Stomach (tissue), 9 donors: ENCODE results near the gene ZNF580. TPM values are rescaled to one million over a fixed set of nuclear protein-coding genes. Genes with fewer than 3 reads are reported as not detected.

Experiments
- DNase-seq, 2 donors: peaks; one replicate each; pipeline versions ENCODE4 v3.0.0 to v3.0.0-alpha.2; 2013 to 2019
- H3K27ac ChIP-seq, 5 donors: fragments of 200-600 bp in 4 of 5; sonication (generic) in 4 of 5; one replicate each; pipeline ENCODE4 v1.5.1; 2013 to 2019; ENCODE audit warnings: mild to moderate bottlenecking in 1 of 5, moderate library complexity in 1 of 5
- H3K27me3 ChIP-seq, 3 donors: fragments of 200-600 bp; sonication (generic); one replicate each; pipeline ENCODE4 v1.5.1; 2017 to 2019; ENCODE audit warnings: mixed run types in 1 of 3
- H3K36me3 ChIP-seq, 4 donors: fragments of 200-600 bp; sonication (generic); 1 replicate in 3 of 4; 2 replicates in 1 of 4; pipeline ENCODE4 v1.5.1; 2016 to 2019
- H3K4me1 ChIP-seq, 4 donors: fragments of 200-600 bp; sonication (generic); one replicate each; pipeline ENCODE4 v1.5.1; 2016 to 2019
- H3K4me3 ChIP-seq, 4 donors: fragments of 200-600 bp; sonication (generic) in 3 of 4; one replicate each; pipeline ENCODE4 v1.5.1; 2016 to 2019; ENCODE audit warnings: mild to moderate bottlenecking in 1 of 4
- H3K9me3 ChIP-seq, 4 donors: fragments of 200-600 bp; sonication (generic); one replicate each; pipeline ENCODE4 v1.5.1; 2016 to 2019
- EP300 ChIP-seq: sonication (generic); formaldehyde crosslinking; IDR thresholded peaks from one replicate; pipeline ENCODE4 v1.6.1; 2017; ENCODE audit warnings: antibody characterized with exemption
- POLR2A ChIP-seq, 4 donors: fragments of 450-650 bp; IDR thresholded peaks; one replicate each; pipeline ENCODE4 v1.6.1; 2016; ENCODE audit warnings: antibody characterized with exemption in 4 of 4, control low read depth in 2 of 4, mild to moderate bottlenecking in 1 of 4, moderate library complexity in 1 of 4
- POLR2AphosphoS5 ChIP-seq, 3 donors: sonication (generic); formaldehyde crosslinking; IDR thresholded peaks; one replicate each; pipeline ENCODE4 v1.6.1; 2016; ENCODE audit warnings: antibody characterized with exemption in 3 of 3
- WGBS, 5 donors: extraction: QIAGEN DNeasy Blood & Tissue Kit in 3 of 5; methylation state at CpG; one replicate each; pipeline versions ENCODE4 v1.1.5 to v1.1.7; 2013 to 2018; 5-methylcytosine and 5-hydroxymethylcytosine counted together
- intact Hi-C: fragments of 100-400 bp; cut with DNase I; formaldehyde crosslinking; loops from one replicate; pipeline ENCODE4 v1.15.1; 2023; ENCODE audit warnings: low total_unique reads
- polyA plus RNA-seq, 3 donors: library from polyadenylated mRNA; stranded (reverse); fragments of 200-250 nt; gene quantifications; one replicate each; pipeline ENCODE4 v1.2.3, GENCODE V29; 2013
- total RNA-seq, 5 donors: library from RNA; depleted of rRNA; stranded (reverse); fragments of >200 nt; gene quantifications; one replicate each; pipeline versions ENCODE4 v1.1.0 to v1.2.3, GENCODE V29; 2014 to 2016
- TF ChIP-seq, protein P1 (sequence below), 7 experiments: fragments of 450-650 bp in 4 of 7; fragments of 200-600 bp in 3 of 7; sonication (generic) in 3 of 7; IDR thresholded peaks; one replicate each; pipeline ENCODE4 v1.5.1; 2016 to 2019; ENCODE audit warnings: antibody characterized with exemption in 7 of 7, control low read depth in 2 of 7, mild to moderate bottlenecking in 1 of 7
- donor health status: healthy with polysubstance abuse.
- donor health status: Bipolar disorder and iron deficiency.
- donor health status: healthy.

Gene ZNF580
- total and polyA plus RNA-seq, 8 donors = 10.6 to 55.0 (median 19.0) TPM; not detected in 1

DNA sequence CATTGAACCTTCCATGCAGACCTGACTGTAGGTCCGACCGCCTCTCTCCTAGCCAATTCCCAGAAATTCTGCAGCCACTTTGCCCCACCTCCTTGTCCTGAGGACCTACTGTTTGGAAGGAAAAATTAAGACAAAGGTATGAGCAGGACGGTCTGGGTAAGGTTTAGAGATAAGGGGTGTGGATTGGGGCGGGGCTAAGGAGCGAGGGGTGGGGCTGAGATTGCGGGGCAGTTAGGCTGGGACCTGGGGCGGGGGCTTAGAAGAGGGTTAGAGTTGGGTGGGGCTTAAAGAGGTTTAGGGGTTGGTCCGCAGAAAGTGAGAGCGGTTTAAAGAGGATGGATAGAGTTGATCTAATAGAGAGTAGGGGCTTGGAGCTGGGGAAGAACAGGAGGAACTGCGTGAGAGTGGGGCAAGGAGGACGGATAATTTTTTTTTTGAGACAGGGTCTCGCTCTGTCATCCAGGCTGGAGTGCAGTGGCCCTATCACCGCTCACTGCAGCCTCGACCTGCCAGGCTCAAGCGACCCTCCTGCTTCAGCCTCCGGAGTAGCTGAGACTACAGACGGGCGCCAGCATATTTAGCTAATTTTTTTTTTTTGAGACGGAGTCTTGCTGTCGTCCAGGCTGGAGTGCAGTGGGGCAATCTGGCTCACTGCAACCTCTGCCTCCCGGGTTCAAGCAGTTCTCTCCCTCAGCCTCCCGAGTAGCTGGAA, 37.1 kb upstream of the ZNF580 start:
- Histone ChIP-seq H3K36me3 (peaks cover 0 to 25% (median 13%) of the 10 kb centered on the region in 4 donors), H3K27ac (peak overlapping the region in 4 of 5 donors; percentile 94 to 98 (median 96)), H3K9me3 (no peaks in the 10 kb centered on the region), H3K4me3 (peak overlapping the region in 1 of 4 donors; percentile 79), H3K4me1 (peaks cover 27 to 76% (median 64%) of the 10 kb centered on the region in 4 donors), H3K27me3 (no peaks in the 10 kb centered on the region)
- WGBS, 5 donors = 57 to 72% (median 66%) methylated on average over 22 of the region's 22 CpGs
- TF ChIP-seq POLR2AphosphoS5 (IDR thresholded peaks at IDR 0.05) (no peak), POLR2A (IDR thresholded peaks at IDR 0.05) (no peak), EP300 (no peak)
- TF ChIP-seq, protein P1, sequence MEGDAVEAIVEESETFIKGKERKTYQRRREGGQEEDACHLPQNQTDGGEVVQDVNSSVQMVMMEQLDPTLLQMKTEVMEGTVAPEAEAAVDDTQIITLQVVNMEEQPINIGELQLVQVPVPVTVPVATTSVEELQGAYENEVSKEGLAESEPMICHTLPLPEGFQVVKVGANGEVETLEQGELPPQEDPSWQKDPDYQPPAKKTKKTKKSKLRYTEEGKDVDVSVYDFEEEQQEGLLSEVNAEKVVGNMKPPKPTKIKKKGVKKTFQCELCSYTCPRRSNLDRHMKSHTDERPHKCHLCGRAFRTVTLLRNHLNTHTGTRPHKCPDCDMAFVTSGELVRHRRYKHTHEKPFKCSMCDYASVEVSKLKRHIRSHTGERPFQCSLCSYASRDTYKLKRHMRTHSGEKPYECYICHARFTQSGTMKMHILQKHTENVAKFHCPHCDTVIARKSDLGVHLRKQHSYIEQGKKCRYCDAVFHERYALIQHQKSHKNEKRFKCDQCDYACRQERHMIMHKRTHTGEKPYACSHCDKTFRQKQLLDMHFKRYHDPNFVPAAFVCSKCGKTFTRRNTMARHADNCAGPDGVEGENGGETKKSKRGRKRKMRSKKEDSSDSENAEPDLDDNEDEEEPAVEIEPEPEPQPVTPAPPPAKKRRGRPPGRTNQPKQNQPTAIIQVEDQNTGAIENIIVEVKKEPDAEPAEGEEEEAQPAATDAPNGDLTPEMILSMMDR (IDR thresholded peaks at IDR 0.05) = no peak
- intact Hi-C loops = no loop called here
- no peak for DNase-seq

DNA sequence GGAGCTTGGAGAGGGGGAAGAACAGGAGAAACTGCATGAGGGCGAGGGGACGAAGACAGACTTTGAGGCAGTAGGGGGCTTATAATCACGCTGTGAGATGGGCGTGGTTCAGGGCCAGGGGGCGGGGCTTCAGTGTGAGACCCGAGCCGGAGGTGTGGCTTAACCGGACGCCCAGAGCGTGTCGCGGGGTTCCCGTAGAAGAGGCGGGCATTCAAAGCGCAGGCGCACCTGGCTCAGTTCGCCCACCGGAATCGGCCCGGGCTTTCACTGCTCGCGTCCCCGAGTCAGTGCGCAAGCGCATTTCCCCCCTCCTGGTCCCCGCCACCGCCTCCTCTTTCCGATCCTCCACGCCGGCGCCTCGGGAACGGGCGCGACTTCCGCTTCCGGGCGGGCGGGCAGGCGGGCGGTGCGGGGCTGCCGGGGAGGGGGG, 35.6 kb upstream of the ZNF580 start:
- peaks cover 0 to 40% (median 27%) of the 10 kb centered on the region in 4 donors for H3K36me3 ChIP-seq
- intact Hi-C loops = no loop called here
- H3K27ac ChIP-seq = peak overlapping the region; percentile 94 to 98 (median 97)
- peaks cover 27 to 85% (median 64%) of the 10 kb centered on the region in 4 donors for H3K4me1 ChIP-seq
- H3K4me3 ChIP-seq = peak overlapping the region; percentile 79 to 98 (median 83)
- no peaks in the 10 kb centered on the region for H3K27me3 ChIP-seq
- H3K9me3 ChIP-seq = no peaks in the 10 kb centered on the region
- peak; percentile 99 for DNase-seq
- TF ChIP-seq EP300 (no peak), POLR2AphosphoS5 (IDR thresholded peaks at IDR 0.05) (peak; percentile 39 to 85 (median 59))
- TF ChIP-seq, protein P1 (IDR thresholded peaks at IDR 0.05) = no peak
- whole genome bisulfite sequencing, 5 donors = 0% methylated on average over 17 to 39 of the region's 43 CpGs

DNA sequence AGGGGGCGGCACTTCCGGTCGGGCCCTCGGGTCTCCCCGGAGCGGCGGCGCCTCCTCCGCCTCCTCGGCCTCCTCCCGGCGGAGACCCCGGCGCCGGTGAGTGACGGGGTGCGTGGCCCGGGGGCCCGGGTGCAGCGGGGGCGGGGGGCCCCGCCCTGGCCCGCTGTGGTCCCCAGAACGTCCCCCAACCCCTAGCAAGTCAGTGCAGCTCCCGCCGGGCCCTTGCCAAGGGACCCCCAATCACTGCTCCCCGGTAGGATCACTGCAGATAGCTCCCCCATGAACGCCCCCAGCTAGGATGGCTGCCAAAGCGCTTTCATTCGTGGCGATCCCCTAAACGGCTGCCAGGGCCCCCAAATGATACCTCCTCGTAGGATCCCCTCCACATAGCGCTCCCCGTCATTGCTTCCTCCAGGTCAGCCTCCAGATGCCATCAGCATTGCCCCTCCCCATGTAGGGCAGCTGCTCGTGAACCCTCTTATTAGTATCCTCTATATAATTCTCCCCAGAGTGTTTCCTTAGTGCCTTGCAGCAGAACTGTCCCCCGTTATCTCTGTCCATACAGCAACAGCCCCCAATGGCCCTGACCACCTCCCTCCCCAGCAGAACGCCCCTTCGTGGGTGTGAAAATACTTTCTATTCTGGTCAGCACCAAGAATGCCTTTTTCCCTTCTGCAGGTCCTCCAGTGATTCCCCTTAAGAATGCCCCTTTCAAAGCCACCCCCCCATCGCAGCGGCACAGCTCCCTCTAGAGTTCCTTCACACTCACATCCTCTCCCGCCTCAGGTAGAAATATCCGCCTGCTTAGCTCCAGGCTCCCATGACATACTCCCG, 34.9 kb upstream of the ZNF580 start, which contains the start of gene ZNF865:
Gene ZNF865, plus strand, starts transcription at position 11 of the 834 bp plus-strand sequence. CDS start 7,972 bp downstream, outside the sequence.
- intact Hi-C loops = no loop called here
- 0 to 1% (median 1%) methylated on average over 26 to 44 of the region's 44 CpGs for WGBS, 5 donors

DNA sequence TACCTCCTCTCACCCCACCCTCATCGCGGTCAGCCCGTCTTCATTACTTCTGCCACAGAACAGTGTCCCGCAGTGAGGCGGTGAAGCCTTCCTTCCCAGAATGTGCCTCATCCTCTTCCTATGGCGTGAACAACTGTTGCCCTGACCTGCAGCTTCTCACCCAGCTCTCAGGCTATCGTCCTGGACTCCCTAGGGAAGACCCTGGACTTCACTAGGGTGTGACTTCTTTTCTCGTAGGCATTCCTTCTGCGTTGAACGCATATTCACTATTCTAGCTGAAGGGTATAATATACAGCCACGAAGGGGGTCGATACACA, 34.4 kb upstream of the ZNF580 start:
- DNase-seq = no peak
- Histone ChIP-seq H3K4me1 (peaks cover 23 to 87% (median 59%) of the 10 kb centered on the region in 4 donors), H3K9me3 (no peaks in the 10 kb centered on the region), H3K4me3 (peak overlapping the region; percentile 79 to 98 (median 83)), H3K27me3 (no peaks in the 10 kb centered on the region), H3K36me3 (peaks cover 0 to 46% (median 35%) of the 10 kb centered on the region in 4 donors), H3K27ac (peak overlapping the region; percentile 25 to 98 (median 96))
- TF ChIP-seq POLR2A (IDR thresholded peaks at IDR 0.05) = no peak
- TF ChIP-seq, protein P1 (IDR thresholded peaks at IDR 0.05) = no peak
- TF ChIP-seq POLR2AphosphoS5 (IDR thresholded peaks at IDR 0.05) = no peak
- TF ChIP-seq EP300 = no peak
- intact Hi-C loops = no loop called here
- 20 to 23% (median 21%) methylated on average over 12 of the region's 12 CpGs for WGBS, 5 donors

More for the DNA sequence above, 34.9 kb upstream of the ZNF580 start, which contains the start of gene ZNF865:
- TF ChIP-seq, protein P1 (IDR thresholded peaks at IDR 0.05) = peak in 5 of 7 experiments; percentile 54 to 69 (median 62)
- TF ChIP-seq POLR2A (IDR thresholded peaks at IDR 0.05) = no peak
- H3K27ac ChIP-seq = peak within 1 kb of the TSS; percentile 94 to 98 (median 97)
- H3K9me3 ChIP-seq = no peaks in the 10 kb centered on the region
- H3K4me3 ChIP-seq = peak within 1 kb of the TSS; percentile 79 to 98 (median 83)
- DNase-seq = peak; percentile 77 to 93
- no peaks in the 10 kb centered on the region for H3K27me3 ChIP-seq
- H3K36me3 ChIP-seq = peaks cover 0 to 46% (median 33%) of the 10 kb centered on the region in 4 donors
- peaks cover 25 to 87% (median 62%) of the 10 kb centered on the region in 4 donors for H3K4me1 ChIP-seq
